ENCODE data around the gene CAPN15.
"Not testable (repeated sequence)": the region's sequence is repeated elsewhere in the genome, so short reads cannot be mapped to it uniquely, and the experiment has no call there.

The CAPN15 gene

DNA sequence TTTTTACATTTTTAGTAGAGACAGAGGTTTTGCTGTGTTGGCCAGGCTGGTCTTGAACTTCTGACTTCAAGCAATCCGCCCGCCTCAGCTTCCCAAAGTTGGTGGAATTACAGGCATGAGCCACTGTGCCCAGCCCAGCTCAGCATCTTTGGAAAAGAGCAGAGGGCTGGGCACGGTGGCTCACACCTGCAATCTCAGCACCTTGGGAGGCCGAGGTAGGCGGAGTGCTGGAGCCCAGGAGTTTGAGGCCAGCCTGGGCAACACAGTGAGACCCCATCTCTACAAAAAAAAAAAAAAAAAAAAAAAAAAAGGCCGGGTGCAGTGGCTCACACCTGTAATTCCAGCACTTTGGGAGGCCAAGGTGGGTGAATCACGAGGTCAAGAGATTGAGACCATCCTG, 70.1 kb downstream of the CAPN15 start:
- not testable (repeated sequence) for H3K27me3 ChIP-seq (ENCODE audit: insufficient read depth, low read length); H3K4me1 ChIP-seq (ENCODE audit: control insufficient read depth, insufficient read depth, low read length, unreplicated experiment); H3K27ac ChIP-seq (ENCODE audit: low read depth, low read length); H2AFZ ChIP-seq (ENCODE audit: low read length, unreplicated experiment); H3K36me3 ChIP-seq (ENCODE audit: insufficient read depth, low read length); H3K4me3 ChIP-seq (ENCODE audit: low read depth, low read length)
- peaks cover 17% of the 10 kb centered on the region for H3K79me2 ChIP-seq (ENCODE audit: control insufficient read depth, insufficient read depth, low read length, unreplicated experiment)

GRCh38 chr16:598823-599739, 71.6 kb downstream of the CAPN15 start:
- Histone ChIP-seq H3K36me3 (ENCODE audit: insufficient read depth, low read length) (peaks cover 7% of the 10 kb centered on the region; the same call in 1 of the 2 replicates), H2AFZ (ENCODE audit: low read length, unreplicated experiment) (no peak overlapping the region), H3K4me3 (ENCODE audit: low read depth, low read length) (no peak overlapping the region), H3K27me3 (ENCODE audit: insufficient read depth, low read length) (no peaks in the 10 kb centered on the region), H3K4me1 (ENCODE audit: control insufficient read depth, insufficient read depth, low read length, unreplicated experiment) (no peaks in the 10 kb centered on the region), H3K27ac (ENCODE audit: low read depth, low read length) (no peak overlapping the region), H3K79me2 (ENCODE audit: control insufficient read depth, insufficient read depth, low read length, unreplicated experiment) (peaks cover 7% of the 10 kb centered on the region)

DNA sequence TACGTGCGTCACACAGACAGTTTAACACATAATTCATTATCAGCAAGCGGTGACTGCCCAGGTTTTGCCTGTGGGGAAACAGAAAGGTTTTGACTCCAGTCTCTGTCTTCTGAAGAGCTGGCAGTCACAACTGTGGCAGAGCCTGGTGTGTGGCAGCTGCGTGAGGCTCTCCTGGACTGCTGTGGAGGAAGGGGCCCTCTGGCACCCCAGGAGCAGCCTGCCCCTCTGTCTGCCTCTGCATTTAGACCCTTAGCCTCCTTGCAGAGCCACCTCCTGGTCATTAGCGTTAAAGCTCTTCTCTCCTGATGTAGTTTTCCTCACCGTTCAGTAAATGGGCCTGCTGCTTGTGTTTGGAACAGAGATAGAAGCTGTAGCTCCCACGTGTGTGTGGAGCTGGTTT, 73.3 kb downstream of the CAPN15 start:
- H3K36me3 ChIP-seq (ENCODE audit: insufficient read depth, low read length), result peaks cover 7% of the 10 kb centered on the region; the same call in 1 of the 2 replicates
- no peaks in the 10 kb centered on the region for H3K4me1 ChIP-seq (ENCODE audit: control insufficient read depth, insufficient read depth, low read length, unreplicated experiment)
- no peak overlapping the region for H3K4me3 ChIP-seq (ENCODE audit: low read depth, low read length)
- no peak overlapping the region for H3K27ac ChIP-seq (ENCODE audit: low read depth, low read length)
- peaks cover 5% of the 10 kb centered on the region for H3K79me2 ChIP-seq (ENCODE audit: control insufficient read depth, insufficient read depth, low read length, unreplicated experiment)
- H3K27me3 ChIP-seq (ENCODE audit: insufficient read depth, low read length), result no peaks in the 10 kb centered on the region
- H2AFZ ChIP-seq (ENCODE audit: low read length, unreplicated experiment), result no peak overlapping the region

- H3K79me2 ChIP-seq (ENCODE audit: control insufficient read depth, insufficient read depth, low read length, unreplicated experiment), result peaks cover 3% of the 10 kb centered on the region
- peaks cover 4% of the 10 kb centered on the region; the same call in 1 of the 2 replicates for H3K36me3 ChIP-seq (ENCODE audit: insufficient read depth, low read length)
- H3K27me3 ChIP-seq (ENCODE audit: insufficient read depth, low read length), result no peaks in the 10 kb centered on the region
- H2AFZ ChIP-seq (ENCODE audit: low read length, unreplicated experiment), result no peak overlapping the region
- H3K4me1 ChIP-seq (ENCODE audit: control insufficient read depth, insufficient read depth, low read length, unreplicated experiment), result no peaks in the 10 kb centered on the region
- H3K27ac ChIP-seq (ENCODE audit: low read depth, low read length), result no peak overlapping the region
- no peak overlapping the region for H3K4me3 ChIP-seq (ENCODE audit: low read depth, low read length)
Measured at GRCh38 chr16:603933-604332, 76.4 kb downstream of the CAPN15 start.

All from ACC112 (cell line).